ENCODE data around the gene RALY. TPM values are rescaled to one million over a fixed set of nuclear protein-coding genes. Genes with fewer than 3 reads are reported as not detected.

RALY gene
- total and polyA plus RNA-seq, 9 donors: 51.7 to 131 (median 105) TPM

- no peak for DNase-seq
- H3K27ac ChIP-seq: no peak overlapping the region
- no peaks in the 10 kb centered on the region for H3K27me3 ChIP-seq
- no peaks in the 10 kb centered on the region for H3K4me1 ChIP-seq (ENCODE audit: insufficient read depth)
- no peaks in the 10 kb centered on the region for H3K36me3 ChIP-seq
- TF ChIP-seq CTCF (IDR thresholded peaks at IDR 0.05): no peak
- TF ChIP-seq POLR2A (IDR thresholded peaks at IDR 0.05): no peak
- WGBS, 3 donors: 89 to 94% (median 91%) methylated on average over 20 of the region's 20 CpGs
- no peaks in the 10 kb centered on the region for H3K9me3 ChIP-seq
- intact Hi-C loops (cut with DNase I): no loop called here
- no peak overlapping the region for H3K4me3 ChIP-seq
These were observed 83.2 kb downstream of the RALY start for GRCh38 chr20:34076952-34077351.

GRCh38 chr20:34078540-34078939, 84.8 kb downstream of the RALY start:
- no peaks in the 10 kb centered on the region for H3K9me3 ChIP-seq
- no peak overlapping the region for H3K27ac ChIP-seq
- TF ChIP-seq EP300 (IDR thresholded peaks at IDR 0.05): no peak
- TF ChIP-seq CTCF (IDR thresholded peaks at IDR 0.05): no peak
- no peak for TF ChIP-seq POLR2A (IDR thresholded peaks at IDR 0.05)
- no peak overlapping the region for H3K4me3 ChIP-seq
- DNase-seq: no peak
- H3K4me1 ChIP-seq (ENCODE audit: insufficient read depth): peaks cover 4% of the 10 kb centered on the region
- no peaks in the 10 kb centered on the region for H3K36me3 ChIP-seq
- intact Hi-C loops (cut with DNase I): no loop called here
- H3K27me3 ChIP-seq: no peaks in the 10 kb centered on the region
- 97 to 99% (median 98%) methylated on average over 5 of the region's 5 CpGs for WGBS, 3 donors

- H3K4me1 ChIP-seq (ENCODE audit: insufficient read depth): peaks cover 4% of the 10 kb centered on the region
- intact Hi-C loops (cut with DNase I): no loop called here
- H3K27me3 ChIP-seq: no peaks in the 10 kb centered on the region
- TF ChIP-seq POLR2A (IDR thresholded peaks at IDR 0.05): no peak
- no peak for TF ChIP-seq EP300 (IDR thresholded peaks at IDR 0.05)
- TF ChIP-seq CTCF (IDR thresholded peaks at IDR 0.05): no peak
- no peaks in the 10 kb centered on the region for H3K9me3 ChIP-seq
- 94 to 99% (median 96%) methylated on average over 6 of the region's 6 CpGs for WGBS, 3 donors
- DNase-seq: no peak
- no peak overlapping the region for H3K27ac ChIP-seq
- no peaks in the 10 kb centered on the region for H3K36me3 ChIP-seq
- no peak overlapping the region for H3K4me3 ChIP-seq
These were observed 86.1 kb downstream of the RALY start for GRCh38 chr20:34079818-34080217.

GRCh38 chr20:34082232-34082887, 88.6 kb downstream of the RALY start:
- 74 to 85% (median 75%) methylated on average over 8 of the region's 8 CpGs for WGBS, 3 donors
- Histone ChIP-seq H3K9me3 (no peaks in the 10 kb centered on the region), H3K36me3 (no peaks in the 10 kb centered on the region), H3K27me3 (no peaks in the 10 kb centered on the region), H3K27ac (peak overlapping the region in 1 of 2 donors; percentile 22), H3K4me3 (no peak overlapping the region), H3K4me1 (ENCODE audit: insufficient read depth) (peaks cover 4% of the 10 kb centered on the region)
- DNase-seq: no peak
- intact Hi-C loops (cut with DNase I): no loop called here
- TF ChIP-seq POLR2A (IDR thresholded peaks at IDR 0.05): no peak
- TF ChIP-seq EP300 (IDR thresholded peaks at IDR 0.05): no peak
- no peak for TF ChIP-seq CTCF (IDR thresholded peaks at IDR 0.05)

Measured in ovary (tissue), 9 donors.